Measurements from ENCODE around the gene TRAM2.
"Not testable (repeated sequence)": the region's sequence is repeated elsewhere in the genome, so short reads cannot be mapped to it uniquely, and the experiment has no call there.

The TRAM2 gene

DNA sequence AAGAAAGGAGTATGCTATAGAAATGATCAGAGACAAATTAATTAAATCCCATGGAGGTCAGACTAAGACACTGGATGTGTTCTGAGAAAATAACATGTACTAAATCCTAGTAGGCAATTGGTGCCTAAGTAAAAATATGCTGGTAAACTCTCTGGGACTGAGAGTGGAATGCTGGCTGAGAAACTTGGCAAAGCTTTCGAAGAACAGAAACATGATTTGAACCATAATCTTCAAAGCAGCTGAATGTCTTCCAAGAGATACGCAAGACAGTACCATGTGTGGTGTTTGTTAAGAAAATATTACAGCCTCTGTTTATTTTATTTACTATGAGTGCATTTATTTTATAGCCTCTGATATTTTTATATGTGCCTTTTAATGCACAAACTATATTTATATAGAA lies 101.6 kb downstream of the TRAM2 start:
- DNase-seq = no peak

- no peak for DNase-seq
These were observed 102.7 kb downstream of the TRAM2 start for GRCh38 chr6:52474173-52474572.

- not testable (repeated sequence) for DNase-seq
These were observed 115.7 kb downstream of the TRAM2 start for GRCh38 chr6:52461194-52461593.

DNA sequence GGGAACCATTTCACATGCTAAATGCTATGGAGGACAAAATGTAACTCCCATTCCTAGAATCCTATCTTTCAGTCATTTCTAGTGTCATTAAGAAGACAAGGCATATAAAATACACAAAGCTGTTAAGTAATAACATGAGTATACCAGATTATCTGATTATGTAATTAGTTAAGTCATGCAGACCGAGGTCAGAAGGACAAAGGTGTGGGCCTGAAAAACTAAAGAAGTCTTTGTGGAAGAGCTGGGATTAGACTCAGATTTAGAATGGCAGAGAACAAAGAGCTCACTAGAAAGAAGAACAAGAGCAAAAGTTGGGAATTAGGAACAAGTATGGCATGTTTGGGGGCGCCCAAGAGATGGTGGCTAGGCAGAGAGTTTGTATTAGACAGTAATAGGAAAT lies 119.8 kb downstream of the TRAM2 start:
- DNase-seq = no peak

- DNase-seq = peak; percentile 19
These were observed 122.3 kb downstream of the TRAM2 start for GRCh38 chr6:52454556-52454955.

Measured in fibroblast of skin of back (primary cell).